Measurements from ENCODE around the gene AP3B2. TPM values are rescaled to one million over a fixed set of nuclear protein-coding genes. Genes with fewer than 3 reads are reported as not detected.

The AP3B2 gene
- 0.86 and 1.8 TPM in 2 replicates for total RNA-seq

GRCh38 chr15:82709421-82710207 lies at the start of gene AP3B2:
AP3B2 (minus strand) TSS chr15:82709875; CDS start chr15:82709706, 169 bp downstream.

DNA sequence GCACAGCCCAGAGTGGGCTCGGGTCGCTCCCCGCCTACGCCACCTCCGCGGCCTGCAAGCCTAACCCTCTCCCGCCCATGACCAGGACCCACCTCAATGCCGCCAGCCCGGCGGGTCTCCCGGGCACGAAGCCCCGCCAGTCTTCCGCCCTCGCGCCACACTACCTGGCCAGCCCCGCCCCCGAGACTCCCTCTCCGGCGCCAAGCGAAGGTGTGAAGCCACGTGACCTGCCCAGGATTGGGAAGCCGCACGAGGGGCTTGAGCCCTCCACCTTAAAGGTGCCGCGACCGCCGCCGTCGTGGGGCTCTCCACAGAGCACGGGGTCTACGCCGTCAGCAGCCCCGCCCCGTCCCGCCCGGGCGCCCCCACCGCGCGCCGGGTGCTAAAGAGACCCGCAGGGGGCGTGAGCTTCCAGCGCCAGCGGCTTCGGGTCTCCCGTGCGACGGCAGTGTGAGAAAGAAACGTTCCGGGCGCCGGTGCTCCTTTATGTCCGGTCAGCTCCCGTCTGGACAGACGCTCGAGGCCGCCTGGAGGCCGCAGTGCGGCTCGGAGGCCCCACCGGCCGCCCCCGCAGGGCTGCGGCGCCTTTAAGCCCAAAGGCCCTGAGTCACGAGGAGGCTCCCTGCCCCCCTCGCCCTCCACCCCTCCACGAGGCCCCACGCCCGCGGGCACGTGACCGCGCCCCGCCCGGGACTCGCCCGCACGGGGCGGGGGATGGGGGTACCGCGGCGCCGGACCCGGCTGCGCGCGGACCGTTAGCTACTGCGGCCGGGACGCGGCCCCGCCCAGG lies 62.4 kb downstream of the AP3B2 start, which contains the start of gene CPEB1:
Gene CPEB1 (minus strand): TSS at position 319 of the 790 bp plus-strand sequence. CDS start 18,904 bp downstream, outside the sequence.

Other genes starting within 250 kb of the AP3B2 start
- gene RPS17, start 169.4 kb downstream of the AP3B2 start, total RNA-seq, result 821 and 1,035 TPM in 2 replicates
- gene CPEB1, start 62.5 kb downstream of the AP3B2 start, total RNA-seq, result 3.3 and 5.9 TPM in 2 replicates
- gene FSD2, start 96.2 kb upstream of the AP3B2 start, total RNA-seq, result not detected in 2 replicates
- 6.2 and 6.8 TPM in 2 replicates for gene WHAMM, start 99.8 kb upstream of the AP3B2 start, total RNA-seq
- gene HOMER2, start 242.8 kb upstream of the AP3B2 start, total RNA-seq, result 1.3 and 2.0 TPM in 2 replicates

Measured in placental pericyte (primary cell).